ENCODE measurements around the gene ST3GAL2.
A peak's percentile ranks its signal among the peaks of the same experiment; 100 is the strongest.

ST3GAL2 gene

DNA sequence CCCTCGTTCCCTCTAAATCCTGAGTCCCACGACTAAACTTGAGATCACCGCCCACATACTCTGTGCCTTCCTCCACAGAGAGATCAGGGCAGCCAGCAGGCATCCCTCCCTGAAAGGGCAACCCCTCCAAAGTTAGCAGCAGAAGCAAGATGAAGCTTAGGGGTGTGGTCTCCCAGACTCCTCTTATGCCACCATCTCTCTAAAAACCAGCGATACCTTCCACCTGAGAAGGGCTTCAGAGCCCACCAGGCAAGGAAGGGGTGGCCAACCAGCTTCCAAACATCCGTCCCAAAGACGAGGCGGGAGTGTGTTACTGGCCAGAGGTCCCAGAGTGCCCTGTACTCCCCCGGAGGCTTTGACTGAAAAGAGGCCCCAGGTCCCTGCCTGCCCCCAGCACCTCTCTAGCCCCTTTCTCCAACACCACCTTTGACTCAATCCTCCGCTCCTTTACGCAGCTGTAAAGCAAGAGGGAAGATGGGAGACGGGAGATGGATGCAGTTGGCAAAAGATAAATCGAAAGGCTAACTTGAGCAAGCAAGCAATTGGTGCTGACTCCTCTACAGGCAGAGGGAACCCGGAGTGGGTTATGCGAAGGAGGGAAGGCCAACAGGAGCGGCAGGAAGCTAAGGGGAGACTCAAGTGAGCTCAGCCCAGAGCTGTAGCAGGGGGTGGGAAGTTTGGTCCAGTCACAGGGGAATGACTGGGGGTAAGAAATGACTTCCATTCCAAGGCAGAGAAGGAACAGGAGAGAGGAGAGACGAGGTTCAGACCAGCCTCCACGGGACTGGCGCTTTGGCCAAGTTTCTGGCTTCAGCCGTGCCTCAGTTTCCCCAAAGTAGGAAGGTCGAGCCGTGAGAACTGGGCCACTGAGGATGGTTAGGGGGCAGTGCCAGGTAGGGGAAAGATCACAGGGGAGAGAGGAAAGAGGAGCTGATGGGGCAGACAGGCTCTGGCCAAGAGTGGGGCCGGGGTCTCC lies 1.0 kb downstream of the ST3GAL2 start:
- DNase-seq (ENCODE audit: low read depth, low spot score) = no peak

DNA sequence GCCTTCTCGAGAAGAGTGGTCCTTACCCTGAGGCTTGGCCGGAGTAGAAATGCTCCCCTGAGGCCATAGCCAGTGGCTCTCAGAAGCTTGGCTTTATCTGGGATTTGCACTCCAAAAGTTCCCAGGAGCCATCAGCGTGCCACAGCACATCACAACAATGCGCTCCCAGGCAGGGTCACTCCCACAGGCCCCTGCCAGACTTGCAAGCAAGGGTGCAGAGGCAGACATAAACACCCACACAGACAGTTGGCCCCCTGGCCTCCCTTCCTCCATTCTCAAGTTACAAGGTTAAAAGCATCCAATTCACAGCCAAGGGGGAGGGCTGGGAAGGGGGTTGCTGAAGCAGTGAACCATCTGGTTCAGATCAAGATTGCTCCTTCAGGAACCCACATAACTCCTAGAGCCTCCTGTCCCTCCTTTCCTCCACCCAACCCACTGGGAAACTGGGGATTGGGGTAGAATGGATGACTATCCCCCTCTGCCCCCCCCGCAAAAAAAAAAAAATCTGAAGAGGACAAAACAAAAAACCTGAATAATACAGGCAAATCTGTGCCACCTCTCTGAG lies 1.8 kb downstream of the ST3GAL2 start:
- no peak for DNase-seq (ENCODE audit: low read depth, low spot score)

DNA sequence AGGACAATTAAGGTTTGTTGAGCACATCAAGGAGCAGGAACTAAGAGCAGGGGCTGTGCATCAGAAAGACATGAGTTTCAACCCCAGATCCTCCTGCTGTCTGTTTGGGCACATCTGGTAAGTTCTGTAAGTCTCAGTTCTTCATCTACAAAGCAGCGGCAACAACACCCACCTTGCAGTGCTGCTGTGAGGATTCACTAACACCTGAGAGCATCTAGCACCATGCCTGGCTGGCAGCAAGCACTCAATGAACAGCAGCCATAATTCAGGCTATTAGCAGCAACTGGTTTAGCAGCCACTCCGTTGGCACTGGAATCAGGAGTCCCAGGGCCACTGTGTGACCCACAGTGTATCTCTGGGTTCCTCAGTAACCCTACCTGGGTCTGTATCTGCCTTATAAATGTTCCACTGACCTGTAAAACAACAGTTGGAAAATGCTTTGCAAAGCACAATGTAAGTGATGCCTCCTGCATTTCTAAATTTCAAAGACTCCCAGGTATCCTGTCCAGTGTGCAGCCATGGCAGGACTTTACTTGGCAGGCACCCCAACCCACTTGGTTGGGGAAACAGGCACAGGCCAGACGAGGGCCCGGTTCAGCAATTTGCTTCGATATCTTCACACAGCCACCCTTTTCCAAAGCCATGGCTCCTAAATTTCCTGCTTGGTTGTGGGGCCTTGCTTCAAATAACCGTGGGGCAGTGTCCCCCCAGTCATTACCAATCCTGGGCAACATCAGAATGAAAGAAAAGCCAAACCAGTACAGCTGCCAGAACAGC lies 4.2 kb downstream of the ST3GAL2 start:
- DNase-seq (ENCODE audit: low read depth, low spot score) = no peak

DNA sequence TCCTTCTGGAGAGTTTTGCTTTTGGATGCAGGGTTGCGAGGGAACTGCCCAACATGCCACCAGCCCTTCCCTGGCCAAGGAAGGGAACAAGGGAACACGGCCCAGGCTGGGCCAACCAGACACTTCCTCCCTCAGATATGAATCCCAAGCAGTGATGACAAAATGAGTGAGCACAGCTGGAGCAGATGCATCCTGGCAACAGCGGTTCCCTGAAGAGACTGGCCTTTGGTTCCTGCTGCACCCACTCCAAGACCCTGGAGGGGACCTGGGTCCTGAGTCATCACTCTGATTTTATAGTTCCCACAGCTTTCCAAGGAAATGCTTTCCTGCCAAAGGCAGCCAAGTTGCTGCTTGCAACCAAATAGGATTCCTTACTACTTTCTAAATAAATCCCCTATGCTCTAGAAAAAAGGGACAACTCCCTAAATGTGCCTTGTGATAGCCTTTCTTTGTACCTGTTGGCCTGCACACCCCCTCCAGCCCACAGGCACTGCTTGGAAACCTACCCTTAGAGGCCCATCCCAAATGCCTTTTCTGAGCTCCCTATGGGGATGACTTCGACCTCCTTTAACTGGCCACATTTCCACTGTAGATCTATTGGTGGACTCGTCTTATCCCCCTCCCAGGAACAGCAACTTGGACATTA lies 5.3 kb downstream of the ST3GAL2 start:
- no peak for DNase-seq (ENCODE audit: low read depth, low spot score)

DNA sequence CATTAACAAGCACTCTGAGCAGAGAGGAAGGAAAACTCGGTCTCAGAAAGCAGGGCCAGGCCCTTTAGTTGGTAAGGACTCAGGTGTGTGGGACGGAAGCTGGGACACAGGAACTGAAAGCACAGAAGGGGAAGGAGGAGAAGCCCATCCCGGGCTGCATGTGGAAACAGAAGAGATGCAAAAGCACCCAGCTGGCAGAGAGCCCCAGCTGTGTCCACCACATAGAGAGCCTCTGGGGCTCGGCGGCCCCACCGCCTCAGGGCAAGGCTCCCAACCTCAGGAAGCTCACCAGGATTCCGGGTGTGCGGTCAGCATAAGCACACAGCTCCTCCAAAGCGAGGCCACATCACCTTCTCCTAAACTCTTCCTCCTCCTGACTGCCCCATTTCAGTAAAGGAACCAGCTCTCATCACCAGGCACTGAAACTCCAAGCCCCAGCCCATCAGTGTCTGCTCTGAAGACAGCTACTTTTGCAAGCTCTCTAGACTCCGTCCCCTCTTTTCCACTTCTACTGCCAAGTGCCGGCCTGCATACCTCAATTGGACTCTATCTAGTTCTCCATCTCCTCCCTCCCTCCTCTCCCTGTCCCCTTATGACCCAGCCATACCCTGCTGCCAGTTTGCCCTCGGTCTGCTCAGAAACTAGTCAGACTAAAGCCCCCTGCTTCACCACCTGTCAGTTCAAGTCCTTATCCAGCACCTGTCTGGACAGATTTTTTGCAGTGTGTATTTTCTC lies 6.0 kb downstream of the ST3GAL2 start:
- DNase-seq (ENCODE audit: low read depth, low spot score) = no peak

DNA sequence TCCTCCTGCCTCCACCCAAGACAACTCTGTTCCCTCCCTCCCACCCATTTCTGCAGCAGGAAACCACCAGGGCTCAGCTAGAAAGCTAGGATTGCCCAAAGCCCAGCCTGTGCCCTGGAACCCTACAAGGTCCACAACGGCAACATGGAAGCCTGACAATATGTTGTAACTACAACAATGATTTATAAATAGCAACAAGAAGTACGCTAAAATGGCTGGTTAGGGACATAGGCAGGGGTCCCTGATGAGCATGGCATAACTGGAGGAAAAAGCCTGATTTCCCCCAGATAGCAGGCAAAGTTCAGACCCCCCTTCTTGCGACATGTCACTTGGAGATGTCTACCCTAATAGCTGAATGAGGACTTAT lies 6.6 kb downstream of the ST3GAL2 start:
- no peak for DNase-seq (ENCODE audit: low read depth, low spot score)

DNA sequence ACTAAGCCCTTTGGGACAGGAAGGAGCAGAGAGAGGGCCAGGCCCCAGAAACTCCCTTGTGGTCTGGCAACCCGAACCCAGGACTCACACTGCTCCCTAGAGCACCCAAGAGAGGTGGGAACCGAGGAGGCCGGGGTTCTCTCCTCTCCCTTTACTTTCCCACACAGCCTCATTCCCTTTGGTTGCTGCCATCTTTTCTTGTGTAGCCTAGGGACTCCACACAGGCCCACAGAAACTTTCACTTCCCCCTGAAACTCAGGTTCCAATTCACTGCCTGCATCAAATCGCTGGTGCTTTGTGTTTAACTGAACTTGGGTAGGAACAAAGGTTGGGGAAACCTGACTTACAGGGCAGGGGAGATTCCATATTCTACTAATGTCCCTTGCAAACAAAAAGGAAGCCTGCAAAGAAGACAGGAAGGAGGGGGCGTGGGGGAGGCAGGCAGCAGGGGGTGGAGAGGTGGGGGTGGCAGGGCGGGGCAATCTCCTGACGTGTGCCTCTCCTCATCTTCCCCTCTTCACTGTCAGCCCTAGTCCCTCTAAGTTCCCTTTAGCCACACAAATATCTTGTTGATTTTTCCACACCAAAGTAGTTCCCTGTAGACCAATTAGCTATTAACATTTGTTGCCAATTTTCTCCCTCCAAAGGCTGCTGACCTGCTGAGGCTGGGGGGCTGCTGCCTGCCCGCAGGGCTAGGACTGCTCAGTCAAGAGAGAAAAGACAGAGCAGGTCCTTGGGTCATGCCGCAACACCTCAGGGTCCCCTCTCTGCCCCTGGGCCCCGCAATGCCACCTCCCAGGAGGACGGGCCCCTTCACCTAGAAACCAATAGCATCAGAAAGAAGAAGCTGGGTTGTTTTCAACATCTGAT lies 8.0 kb downstream of the ST3GAL2 start:
- DNase-seq (ENCODE audit: low read depth, low spot score) = peak; percentile 18

DNA sequence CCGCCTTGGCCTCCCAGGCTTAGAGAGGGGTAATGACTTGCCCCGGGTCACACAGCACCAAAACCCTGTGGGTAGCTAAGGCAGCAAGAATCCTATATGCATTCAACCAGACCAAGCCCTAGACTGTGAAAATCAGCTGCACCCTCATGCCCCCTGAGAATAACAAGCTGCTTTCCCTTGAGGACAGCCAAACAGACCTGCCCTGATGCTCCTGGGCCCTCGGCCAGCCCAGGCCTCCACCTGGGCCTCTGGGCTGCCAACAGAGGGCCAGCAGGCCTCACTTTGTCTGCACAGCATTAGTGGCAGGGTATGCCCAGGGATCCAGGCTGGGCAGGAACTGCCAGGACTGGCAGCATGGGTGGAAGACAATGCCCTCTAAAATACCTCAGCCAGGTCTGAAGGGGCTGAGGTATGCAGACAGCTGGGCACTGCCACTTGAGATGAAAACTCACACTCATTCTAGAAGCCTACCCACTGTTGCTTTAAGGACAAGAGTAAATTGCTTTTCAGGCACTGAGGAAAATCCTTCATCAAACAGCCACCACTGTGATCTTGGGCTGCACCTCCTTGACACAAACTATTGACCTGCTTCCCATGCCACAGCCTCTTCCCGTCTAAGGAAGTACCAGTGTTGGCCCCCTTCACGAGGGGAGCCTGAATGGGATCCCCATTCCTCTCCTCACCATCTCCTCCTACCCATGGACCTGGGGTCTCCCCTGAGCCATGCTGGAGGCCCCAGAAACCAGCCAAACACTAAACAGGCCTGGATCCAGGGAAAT lies 8.8 kb downstream of the ST3GAL2 start:
- DNase-seq (ENCODE audit: low read depth, low spot score) = no peak

DNA sequence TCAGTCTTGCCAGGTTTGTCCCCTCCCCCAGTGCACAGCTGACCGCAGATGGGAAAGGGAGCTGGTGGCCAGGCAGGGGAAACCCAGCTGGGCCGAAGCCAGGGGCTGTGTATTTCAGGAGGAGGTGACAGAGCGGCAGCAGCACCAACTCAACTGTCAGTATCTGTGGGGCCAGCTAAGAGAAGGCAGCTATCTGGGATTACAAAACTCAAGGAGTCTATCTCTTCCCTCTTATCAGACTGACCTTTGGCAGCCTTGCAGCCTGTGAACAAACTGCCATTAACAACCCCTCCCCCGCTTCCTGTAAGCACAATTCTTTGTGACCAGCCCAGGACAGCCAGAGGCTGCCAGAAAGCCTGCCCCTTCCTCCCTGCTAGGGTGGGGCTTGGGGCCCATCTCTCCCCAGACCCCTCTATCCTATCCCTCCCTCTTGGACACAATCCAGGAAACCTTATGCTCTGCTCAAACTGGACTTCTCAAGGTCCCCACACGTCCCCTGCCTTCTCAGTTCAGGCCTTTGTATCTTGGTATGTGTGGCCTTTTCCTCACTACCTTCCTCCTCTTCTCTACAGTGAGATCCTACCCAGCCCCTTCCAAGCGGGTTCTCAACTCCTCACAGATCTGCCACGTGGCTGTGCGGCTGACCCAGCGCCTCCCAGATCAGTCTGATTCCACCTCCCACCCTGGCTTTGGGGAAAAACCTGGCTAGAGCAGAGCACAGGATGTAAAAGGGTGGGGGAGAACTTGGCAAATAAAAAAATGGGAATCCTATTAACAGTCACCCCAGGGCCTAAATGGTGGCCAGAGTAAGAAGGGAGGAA lies 10.5 kb downstream of the ST3GAL2 start:
- DNase-seq (ENCODE audit: low read depth, low spot score) = no peak

DNA sequence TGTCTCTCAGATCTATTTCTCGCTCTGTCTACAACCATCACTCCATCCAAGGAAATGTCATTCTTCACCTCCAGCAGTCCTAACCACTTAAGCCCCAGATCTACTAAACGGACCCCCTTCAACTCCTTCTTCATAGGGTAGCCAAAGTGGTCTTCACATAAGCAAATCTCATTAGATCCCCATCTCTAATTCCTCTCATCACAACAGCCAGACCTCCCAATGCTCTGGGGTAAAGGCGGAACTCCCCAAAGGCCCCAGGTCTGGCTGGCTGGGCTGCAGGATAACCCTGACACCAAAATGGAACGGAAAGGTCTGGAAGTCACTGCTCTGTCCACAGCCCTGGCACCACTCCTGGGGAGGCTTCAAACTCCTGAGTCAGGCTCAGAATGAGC lies 11.1 kb downstream of the ST3GAL2 start:
- no peak for DNase-seq (ENCODE audit: low read depth, low spot score)

DNA sequence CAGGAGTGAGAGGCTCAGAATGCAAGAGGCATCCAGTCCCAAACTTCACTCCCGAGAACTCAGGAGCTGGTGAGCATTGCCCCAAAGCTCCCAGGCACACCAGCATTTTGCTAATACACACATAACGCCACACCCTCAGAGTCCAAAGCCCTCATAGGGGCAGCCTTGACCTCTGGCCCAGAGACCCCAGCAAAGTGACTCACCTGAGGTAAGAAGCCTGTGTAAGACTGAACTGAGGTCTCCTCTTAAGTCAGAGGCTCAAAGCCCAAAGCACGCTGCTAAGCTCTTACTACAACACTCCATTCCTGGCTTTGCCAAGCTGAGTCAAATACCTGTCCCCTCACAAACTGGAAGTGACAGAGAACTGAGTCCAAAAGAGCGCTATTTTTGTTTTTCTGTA lies 16.4 kb downstream of the ST3GAL2 start:
- DNase-seq (ENCODE audit: low read depth, low spot score) = no peak

DNA sequence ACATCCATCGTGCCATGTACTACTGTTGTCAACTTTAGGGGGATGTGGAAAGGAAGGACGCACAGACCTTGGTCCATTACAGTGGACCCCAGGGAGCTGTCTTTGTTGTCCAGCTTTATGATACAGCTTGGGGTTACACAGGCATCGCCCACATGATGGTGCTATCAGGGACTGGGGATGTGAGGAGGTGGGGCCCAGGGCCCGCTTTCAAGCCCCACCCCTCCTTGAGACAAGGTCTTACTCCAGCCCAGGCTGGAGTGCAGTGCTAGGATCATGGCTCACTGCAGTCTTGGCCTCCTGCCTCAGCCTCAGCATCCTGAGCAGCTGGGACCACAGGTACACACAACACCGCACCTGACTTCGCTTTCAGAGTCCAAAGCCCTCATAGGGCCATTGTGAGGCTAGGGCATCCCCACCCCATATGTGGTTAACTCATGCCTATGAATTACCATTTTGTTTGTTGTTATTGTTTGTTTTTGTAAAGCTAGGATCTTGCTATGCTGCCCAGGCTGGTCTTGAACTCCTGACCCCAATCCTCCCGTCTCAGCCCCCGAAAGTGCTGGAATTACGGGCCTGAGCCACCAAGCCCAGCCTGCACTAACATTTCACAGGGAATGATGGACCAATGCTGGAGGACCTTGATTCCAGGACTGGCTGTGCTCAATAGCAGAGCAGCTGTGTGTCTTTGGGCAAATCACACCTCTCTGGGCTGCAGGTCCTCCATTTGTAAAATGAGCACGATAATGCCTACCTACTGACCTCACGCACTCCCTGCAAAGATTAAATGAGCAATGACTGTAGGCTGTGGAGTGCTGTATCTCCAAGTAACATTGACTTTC lies 17.2 kb downstream of the ST3GAL2 start:
- DNase-seq (ENCODE audit: low read depth, low spot score) = no peak

DNA sequence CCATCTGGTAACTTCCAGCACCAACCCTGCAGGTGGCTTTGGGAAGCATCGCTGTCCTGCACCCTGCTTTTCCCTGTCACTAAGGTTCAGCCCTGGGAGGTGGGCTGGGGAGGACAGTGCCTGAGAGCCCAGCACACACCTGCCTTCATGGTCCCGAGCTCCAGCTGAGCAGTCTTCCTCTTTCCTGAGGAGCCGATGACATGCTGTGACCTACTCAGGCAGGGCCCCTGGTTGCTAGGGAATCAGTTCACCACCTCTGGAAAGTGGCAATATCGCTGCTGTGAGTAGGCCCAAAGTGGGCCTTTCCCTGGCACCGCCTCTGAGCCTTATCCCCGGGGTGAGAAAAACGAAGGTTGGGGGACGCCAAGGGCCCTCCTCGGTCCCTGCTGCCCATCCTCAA lies 17.9 kb downstream of the ST3GAL2 start:
- no peak for DNase-seq (ENCODE audit: low read depth, low spot score)

DNA sequence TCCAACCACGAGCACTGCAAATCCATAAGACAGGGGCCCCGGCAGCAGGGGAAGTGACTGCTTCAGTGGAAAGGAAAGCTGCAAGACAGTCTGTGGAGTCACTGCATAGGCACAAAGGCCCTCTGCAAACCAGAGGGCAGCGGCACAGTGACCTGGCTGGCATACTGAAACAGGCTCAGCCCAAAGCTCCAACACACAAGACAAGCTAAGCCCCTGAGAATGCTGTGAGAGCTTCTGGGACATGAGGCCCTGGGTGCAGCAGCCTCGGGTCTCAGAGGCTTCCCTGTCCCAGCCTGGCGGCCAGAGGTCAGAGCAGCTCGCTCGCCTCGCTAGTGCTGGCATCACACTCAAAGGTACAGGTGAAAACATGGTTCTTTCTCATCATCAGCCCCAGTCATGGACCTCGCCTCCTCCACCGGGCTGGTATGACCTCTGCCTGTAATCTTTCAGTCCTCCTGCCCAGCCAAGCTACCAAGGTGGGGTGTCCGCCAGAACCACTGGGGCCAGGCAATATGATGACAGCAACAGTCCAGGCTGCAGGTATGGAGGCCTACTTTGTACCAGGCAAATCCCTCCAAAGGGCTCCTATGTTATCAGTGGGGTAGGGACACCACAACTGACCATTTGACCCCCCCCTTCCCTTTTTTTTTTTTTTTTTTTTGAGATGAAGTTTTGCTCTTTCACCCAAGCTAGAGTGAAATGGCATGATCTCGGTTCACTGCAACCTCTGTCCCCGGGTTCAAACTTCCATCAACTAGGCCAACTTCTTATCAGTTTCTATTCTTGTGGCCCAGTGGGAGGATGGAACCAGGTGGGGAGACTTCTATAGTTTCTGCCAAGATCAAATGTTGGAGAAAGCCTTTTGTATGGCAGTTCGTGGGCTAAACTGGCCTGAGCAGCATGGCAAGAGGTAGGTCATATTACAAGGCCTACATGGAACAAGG lies 19.2 kb downstream of the ST3GAL2 start:
- DNase-seq (ENCODE audit: low read depth, low spot score) = no peak

DNA sequence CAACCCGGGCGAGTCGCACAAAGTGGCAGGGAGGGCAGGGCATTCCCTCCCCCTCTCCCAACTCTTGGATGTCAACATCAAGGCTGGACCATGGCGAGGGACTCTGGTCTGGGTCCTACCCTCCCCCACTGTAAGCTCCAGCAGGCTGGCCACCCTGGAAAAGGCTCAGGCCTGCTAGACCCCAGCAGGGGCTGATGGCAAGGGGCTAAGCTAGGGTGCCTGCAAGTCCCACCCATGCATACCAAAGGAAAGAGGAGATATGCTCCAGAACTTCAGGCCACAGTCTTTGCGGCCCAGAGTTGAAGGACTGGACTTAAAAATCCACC lies 19.9 kb downstream of the ST3GAL2 start:
- DNase-seq (ENCODE audit: low read depth, low spot score) = no peak

DNA sequence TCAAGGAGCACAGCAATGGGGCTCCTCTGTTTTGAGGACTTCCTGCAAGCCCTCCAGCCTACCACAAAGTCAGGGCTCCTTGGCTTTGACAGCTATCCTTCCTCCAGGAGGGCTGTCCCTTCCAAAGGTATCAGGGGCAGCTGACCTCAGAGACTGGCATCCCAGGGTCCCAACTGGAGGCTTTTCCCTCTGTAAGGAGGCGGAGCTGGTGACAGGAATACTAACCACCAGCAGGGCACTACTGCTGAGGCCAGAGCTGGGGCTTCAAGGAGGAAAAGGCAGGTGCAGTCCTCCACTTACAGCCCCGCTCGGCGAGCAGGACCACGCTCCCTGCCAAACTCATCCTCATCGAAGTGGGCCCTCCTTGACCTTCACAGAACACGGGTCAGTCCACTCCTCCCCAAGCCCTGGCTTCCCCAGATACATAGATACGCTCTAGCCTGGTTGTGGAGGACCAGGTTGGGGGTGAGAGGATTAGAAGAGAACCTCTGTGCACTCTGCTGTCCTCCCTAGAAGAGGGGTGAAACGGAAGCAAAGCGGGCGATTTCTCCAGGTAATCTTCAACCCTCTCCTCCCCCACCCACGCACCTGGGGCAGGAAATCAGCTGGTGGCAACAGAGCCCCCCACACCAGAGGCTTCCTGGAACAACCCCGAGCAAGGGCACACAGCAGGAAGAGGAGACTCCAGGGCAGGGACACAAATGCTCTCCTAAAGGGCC lies 20.5 kb downstream of the ST3GAL2 start:
- peak; percentile 17 for DNase-seq (ENCODE audit: low read depth, low spot score)

Data from activated naive CD8-positive, alpha-beta T cell treated with anti-CD3 and anti-CD28 coated beads, Interleukin-2, amount 50 U/mL, for 16 hours (primary cell).